Neural cell (in vitro differentiated cells): ENCODE data around the gene ATXN2.

ENCODE experiments used
- CTCF ChIP-seq: fragments of 450-650 bp; IDR thresholded peaks from 2 replicates; pipeline ENCODE4 v1.5.1; 2014; ENCODE audit warnings: antibody characterized with exemption, mild to moderate bottlenecking, moderate library complexity; ENCODE audit not compliant: poor library complexity, severe bottlenecking
- EP300 ChIP-seq: fragments of 450-650 bp; conservative IDR thresholded peaks from 2 replicates; pipeline ENCODE4 v1.6.1; 2014; ENCODE audit warnings: antibody characterized with exemption, mild to moderate bottlenecking, moderate library complexity; ENCODE audit not compliant: poor library complexity, severe bottlenecking
- EZH2 ChIP-seq: fragments of 200-600, 300-800 bp; shearing (Covaris generic), sonication (generic); IDR thresholded peaks from 2 replicates; pipeline ENCODE4 v1.6.1; 2014; ENCODE audit warnings: antibody characterized with exemption, low read length, borderline replicate concordance, mild to moderate bottlenecking; ENCODE audit not compliant: insufficient read depth, poor library complexity, severe bottlenecking

GRCh38 chr12:111574797-111575443, 24.2 kb downstream of the ATXN2 start:
- TF ChIP-seq CTCF: no peak
- no peak for TF ChIP-seq EZH2
- no peak for TF ChIP-seq EP300
